IMR-90 (cell line): ENCODE results near the gene UBE3C. TPM values are rescaled to one million over a fixed set of nuclear protein-coding genes. Genes with fewer than 3 reads are reported as not detected.

Experiments used
- ATAC-seq: fragments of 200-7000 bp; cut with Tn5 transposase; 2 replicates; pipeline ENCODE4 v1.9.1; 2020; ENCODE audit warnings: low read depth, mild to moderate bottlenecking, moderate library complexity
- BruUV-seq: library from RNA; stranded (reverse); fragments of 400-500 nt; replicated peaks from 2 replicates; lab custom pipeline; 2021; lab: Mats Ljungman, UMichigan
- CTCF ChIA-PET: fragments of 300-600 bp; formaldehyde crosslinking; extraction: SDS; loops from one replicate; lab custom pipeline; 2021; ENCODE audit warnings: antibody characterized with exemption; lab: Yijun Ruan, JAX
- POLR2A ChIA-PET: fragments of 300-600 bp; sonication (Branson Sonifier 250); formaldehyde crosslinking; loops from one replicate; lab custom pipeline; 2022; ENCODE audit warnings: antibody characterized with exemption; ENCODE audit not compliant: unreplicated experiment; lab: Charles Lee
- DNase-seq: peaks from one replicate; pipeline ENCODE4 v3.0.0; 2013
- H2AFZ ChIP-seq: replicated peaks from 2 replicates; pipeline ENCODE3; 2013; ENCODE audit warnings: low read length, mild to moderate bottlenecking; ENCODE audit not compliant: poor library complexity
- H2AK5ac ChIP-seq: 2 replicates; pipeline ENCODE4 v1.6.1; 2013; ENCODE audit warnings: low read depth, low read length, inconsistent platforms
- H2AK9ac ChIP-seq: replicated peaks from 2 replicates; pipeline ENCODE3; 2013; ENCODE audit warnings: mild to moderate bottlenecking, low read depth, low read length, moderate library complexity; ENCODE audit not compliant: poor library complexity
- H2BK120ac ChIP-seq: 2 replicates; pipeline ENCODE4 v1.6.1; 2013; ENCODE audit warnings: low read depth, low read length, inconsistent platforms
- H2BK15ac ChIP-seq: 3 replicates; pipeline ENCODE4 v1.6.1; 2013; ENCODE audit warnings: low read depth, low read length, inconsistent platforms
- H2BK20ac ChIP-seq: 2 replicates; pipeline ENCODE4 v1.6.1; 2013; ENCODE audit warnings: low read depth, mild to moderate bottlenecking, inconsistent platforms, low read length, moderate library complexity
- H2BK5ac ChIP-seq: 2 replicates; pipeline ENCODE4 v1.6.1; 2013; ENCODE audit warnings: mild to moderate bottlenecking, low read depth, low read length, inconsistent platforms; ENCODE audit not compliant: poor library complexity, severe bottlenecking
- H3K14ac ChIP-seq: replicated peaks from 2 replicates; pipeline ENCODE4 v1.6.1; 2013; ENCODE audit warnings: low read depth, low read length, inconsistent platforms
- H3K18ac ChIP-seq: 2 replicates; pipeline ENCODE4 v1.6.1; 2013; ENCODE audit warnings: low read depth, low read length, control low read depth
- H3K23ac ChIP-seq: 2 replicates; pipeline ENCODE4 v1.6.1; 2013; ENCODE audit warnings: low read depth, low read length, inconsistent platforms
- H3K27ac ChIP-seq: 2 replicates; pipeline ENCODE4 v1.5.1; 2013; ENCODE audit warnings: mild to moderate bottlenecking, control low read depth, low read length; ENCODE audit not compliant: insufficient read depth
- H3K27me3 ChIP-seq: 2 replicates; pipeline ENCODE4 v1.6.1; 2013; ENCODE audit warnings: low read length; ENCODE audit not compliant: control insufficient read depth, insufficient read depth
- H3K36me3 ChIP-seq: 2 replicates; pipeline ENCODE4 v1.6.1; 2013; ENCODE audit warnings: low read length, mixed read lengths; ENCODE audit not compliant: control insufficient read depth, insufficient read depth
- H3K4ac ChIP-seq: 2 replicates; pipeline ENCODE4 v1.6.1; 2013; ENCODE audit warnings: low read depth, low read length, inconsistent platforms
- H3K4me1 ChIP-seq: 2 replicates; pipeline ENCODE4 v1.6.1; 2013; ENCODE audit warnings: low read length, mixed read lengths; ENCODE audit not compliant: control insufficient read depth, insufficient read depth
- H3K4me2 ChIP-seq: 2 replicates; pipeline ENCODE4 v1.6.1; 2013; ENCODE audit warnings: low read depth, mild to moderate bottlenecking, control low read depth, low read length, moderate library complexity
- H3K4me3 ChIP-seq: 2 replicates; pipeline ENCODE4 v1.5.1; 2013; ENCODE audit warnings: low read depth, mild to moderate bottlenecking, control low read depth, low read length, moderate library complexity; ENCODE audit not compliant: insufficient read depth
- H3K56ac ChIP-seq: 2 replicates; pipeline ENCODE4 v1.6.1; 2013; ENCODE audit warnings: low read length, inconsistent platforms; ENCODE audit not compliant: insufficient read depth; ENCODE audit errors: extremely low read depth
- H3K79me1 ChIP-seq, 2 experiments: 2 replicates each; pipeline ENCODE4 v1.6.1; 2013; ENCODE audit warnings: low read length in 2 of 2, inconsistent platforms in 1 of 2, low read depth in 1 of 2
- H3K9ac ChIP-seq: 2 replicates; pipeline ENCODE4 v1.6.1; 2013; ENCODE audit warnings: low read depth, low read length, control low read depth
- H3K9me1 ChIP-seq: 2 replicates; pipeline ENCODE4 v1.6.1; 2013; ENCODE audit warnings: low read length, inconsistent platforms; ENCODE audit not compliant: insufficient read depth
- H3K9me3 ChIP-seq: 2 replicates; pipeline ENCODE4 v1.6.1; 2013; ENCODE audit warnings: low read length; ENCODE audit not compliant: control insufficient read depth, insufficient read depth
- H4K20me1 ChIP-seq: 2 replicates; pipeline ENCODE4 v1.6.1; 2013; ENCODE audit warnings: low read length, inconsistent platforms; ENCODE audit not compliant: insufficient read depth
- H4K5ac ChIP-seq: 2 replicates; pipeline ENCODE4 v1.6.1; 2013; ENCODE audit warnings: mild to moderate bottlenecking, low read depth, low read length, control low read depth
- H4K8ac ChIP-seq, 2 experiments: 2 replicates each; pipeline ENCODE4 v1.6.1; 2013; ENCODE audit warnings: low read depth in 2 of 2, low read length in 2 of 2, control low read depth in 1 of 2, inconsistent platforms in 1 of 2
- H4K91ac ChIP-seq: 2 replicates; pipeline ENCODE4 v1.6.1; 2013; ENCODE audit warnings: low read depth, low read length, inconsistent platforms; ENCODE audit not compliant: insufficient read depth
- BHLHE40 ChIP-seq: fragments of 150-350 bp; IDR thresholded peaks from 2 replicates; pipeline ENCODE4 v1.6.1; 2016; ENCODE audit warnings: mild to moderate bottlenecking, low read depth, low read length
- CEBPB ChIP-seq: IDR thresholded peaks from 2 replicates; pipeline ENCODE4 v1.6.1; 2012; ENCODE audit warnings: low read depth, low read length, improper control_type of control experiment
- CHD1 ChIP-seq: IDR thresholded peaks from 2 replicates; pipeline ENCODE4 v1.6.1; 2012; ENCODE audit warnings: low read depth, low read length, improper control_type of control experiment
- FOS ChIP-seq: fragments of 150-350 bp; IDR thresholded peaks from 2 replicates; pipeline ENCODE4 v1.6.1; 2016; ENCODE audit warnings: low read depth, low read length
- MAFK ChIP-seq: IDR thresholded peaks from 2 replicates; pipeline ENCODE4 v1.6.1; 2012; ENCODE audit warnings: low read depth, low read length, improper control_type of control experiment
- MAZ ChIP-seq: IDR thresholded peaks from 2 replicates; pipeline ENCODE4 v1.6.1; 2012; ENCODE audit warnings: low read depth, mild to moderate bottlenecking, low read length, improper control_type of control experiment, moderate library complexity, borderline replicate concordance
- MXI1 ChIP-seq: IDR thresholded peaks from 2 replicates; pipeline ENCODE4 v1.6.1; 2012; ENCODE audit warnings: low read depth, mild to moderate bottlenecking, low read length, moderate library complexity, borderline replicate concordance
- NFE2L2 ChIP-seq: fragments of 150-350 bp; IDR thresholded peaks from 2 replicates; pipeline ENCODE4 v1.6.1; 2016; ENCODE audit warnings: low read depth, mild to moderate bottlenecking, low read length
- POLR2A ChIP-seq: IDR thresholded peaks from 2 replicates; pipeline ENCODE4 v1.6.1; 2012; ENCODE audit warnings: mild to moderate bottlenecking, low read depth, low read length
- RAD21 ChIP-seq: IDR thresholded peaks from 2 replicates; pipeline ENCODE4 v1.6.1; 2012; ENCODE audit warnings: low read length, improper control_type of control experiment
- RCOR1 ChIP-seq: IDR thresholded peaks from 2 replicates; pipeline ENCODE4 v1.6.1; 2012; ENCODE audit warnings: mild to moderate bottlenecking, low read length, improper control_type of control experiment; ENCODE audit not compliant: insufficient replicate concordance
- RFX5 ChIP-seq: IDR thresholded peaks from 2 replicates; pipeline ENCODE4 v1.8.0; 2012; ENCODE audit warnings: low read depth, mild to moderate bottlenecking, low read length, moderate library complexity
- SMC3 ChIP-seq: fragments of 150-350 bp; IDR thresholded peaks from 2 replicates; pipeline ENCODE4 v1.6.1; 2016; ENCODE audit warnings: low read depth, mild to moderate bottlenecking, antibody characterized with exemption, low read length, moderate library complexity
- WGBS, 2 experiments: methylation state at CpG; one replicate each; pipeline versions ENCODE4 v1.1.5 to v1.1.7; 2013; ENCODE audit warnings: missing lambda C conversion rate in 2 of 2; ENCODE audit not compliant: insufficient read length in 1 of 2; ENCODE audit errors: extremely low coverage in 2 of 2; 5-methylcytosine and 5-hydroxymethylcytosine counted together
- dilution Hi-C: fragments of 300-500 bp; cut with HindIII; formaldehyde crosslinking; loops from one replicate; pipeline ENCODE4 v1.14.3; 2018; ENCODE audit warnings: low sequenced_read_pairs; ENCODE audit not compliant: unreplicated experiment
- in situ Hi-C: fragments of 300-500 bp; cut with MboI; formaldehyde crosslinking; loops from 3 replicates; pipeline ENCODE4 v1.14.3; 2019; ENCODE audit warnings: low sequenced_read_pairs, inconsistent platforms, mixed read lengths
- intact Hi-C: fragments of 100-400 bp; cut with micrococcal nuclease; formaldehyde crosslinking; loops from 2 replicates; pipeline ENCODE4 v1.10.0; 2022
- polyA plus RNA-seq, 3 experiments: library from polyadenylated mRNA; depleted of rRNA; stranded (reverse); fragments of >200 nt; gene quantifications; 2 replicates each; pipeline ENCODE4 v1.2.3, GENCODE V29; 2012; ENCODE audit warnings: low replicate concordance in 1 of 3
- total RNA-seq: library from RNA; depleted of rRNA; stranded (reverse); fragments of >200 nt; gene quantifications from 2 replicates; pipeline ENCODE4 v1.2.3, GENCODE V29; 2012
- TF ChIP-seq, protein P1 (sequence below): fragments of 150-350 bp; IDR thresholded peaks from 2 replicates; pipeline ENCODE4 v1.6.1; 2017; ENCODE audit warnings: mild to moderate bottlenecking, antibody characterized with exemption, low read length, low read depth
- TF ChIP-seq, protein P2 (sequence below): fragments of 150-350 bp; IDR thresholded peaks from 2 replicates; pipeline ENCODE4 v1.6.1; 2016; ENCODE audit warnings: low read depth, mild to moderate bottlenecking, low read length, moderate library complexity, borderline replicate concordance
- TF ChIP-seq, protein P3 (sequence below): conservative IDR thresholded peaks from 2 replicates; pipeline ENCODE4 v1.5.1; 2012; ENCODE audit warnings: mild to moderate bottlenecking, low read depth, low read length, improper control_type of control experiment

Gene UBE3C
- total and polyA plus RNA-seq, 2 of the 4 experiments (the other 2 are of a cell fraction), result 43.0 to 60.6 TPM

DNA sequence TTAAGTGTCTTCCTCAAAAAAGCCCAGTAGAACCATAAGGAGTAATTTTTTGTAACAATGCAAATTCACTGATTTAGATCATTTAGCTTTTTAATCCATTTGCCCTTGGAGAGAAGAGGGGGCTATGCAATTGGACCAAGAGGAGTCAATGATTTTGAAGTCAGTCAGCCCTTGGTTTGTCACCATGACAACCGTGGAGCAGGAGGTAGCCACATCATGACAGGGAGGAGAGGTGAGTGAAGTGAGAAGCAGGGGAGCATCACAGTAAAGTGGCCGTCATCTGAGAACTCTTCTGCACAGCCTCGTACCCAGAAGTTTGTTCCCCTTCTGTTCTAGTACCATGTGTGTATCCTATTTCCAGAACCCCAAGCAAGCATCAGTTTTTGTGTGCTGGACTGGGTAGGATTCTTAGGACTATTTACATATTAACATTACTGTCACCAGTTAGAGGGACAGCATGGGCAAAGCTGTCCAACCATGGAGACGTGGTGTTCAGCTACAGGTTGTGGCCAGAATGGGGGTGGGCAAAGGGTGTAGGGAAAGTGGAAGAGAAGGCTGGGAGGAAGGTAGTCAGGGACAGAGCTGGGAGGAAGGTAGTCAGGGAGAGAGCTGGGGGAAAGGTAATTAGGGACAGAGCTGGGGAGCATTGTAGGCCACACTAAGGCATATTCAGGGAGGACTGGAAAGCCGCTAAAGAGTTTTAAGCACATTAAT is 13.1 kb downstream of the UBE3C start:
- ATAC-seq (no peak), DNase-seq (no peak)
- no peak overlapping the region for H4K91ac ChIP-seq
- POLR2A ChIA-PET, result no interaction called here
- dilution Hi-C loops (no loop called here), intact Hi-C loops (no loop called here), in situ Hi-C loops (no loop called here)
- BruUV-seq, result no TSS peak
- peaks cover 13% of the 10 kb centered on the region for H3K9me1 ChIP-seq
- CTCF ChIA-PET, result no interaction called here
- TF ChIP-seq RAD21 (no peak), RFX5 (no peak), NFE2L2 (no peak), BHLHE40 (no peak), MAZ (no peak), CEBPB (no peak), POLR2A (no peak), MAFK (no peak), MXI1 (no peak), CHD1 (no peak), SMC3 (no peak), RCOR1 (no peak), FOS (no peak)
- TF ChIP-seq, protein P1, sequence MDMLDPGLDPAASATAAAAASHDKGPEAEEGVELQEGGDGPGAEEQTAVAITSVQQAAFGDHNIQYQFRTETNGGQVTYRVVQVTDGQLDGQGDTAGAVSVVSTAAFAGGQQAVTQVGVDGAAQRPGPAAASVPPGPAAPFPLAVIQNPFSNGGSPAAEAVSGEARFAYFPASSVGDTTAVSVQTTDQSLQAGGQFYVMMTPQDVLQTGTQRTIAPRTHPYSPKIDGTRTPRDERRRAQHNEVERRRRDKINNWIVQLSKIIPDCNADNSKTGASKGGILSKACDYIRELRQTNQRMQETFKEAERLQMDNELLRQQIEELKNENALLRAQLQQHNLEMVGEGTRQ, result no peak
- TF ChIP-seq, protein P2, sequence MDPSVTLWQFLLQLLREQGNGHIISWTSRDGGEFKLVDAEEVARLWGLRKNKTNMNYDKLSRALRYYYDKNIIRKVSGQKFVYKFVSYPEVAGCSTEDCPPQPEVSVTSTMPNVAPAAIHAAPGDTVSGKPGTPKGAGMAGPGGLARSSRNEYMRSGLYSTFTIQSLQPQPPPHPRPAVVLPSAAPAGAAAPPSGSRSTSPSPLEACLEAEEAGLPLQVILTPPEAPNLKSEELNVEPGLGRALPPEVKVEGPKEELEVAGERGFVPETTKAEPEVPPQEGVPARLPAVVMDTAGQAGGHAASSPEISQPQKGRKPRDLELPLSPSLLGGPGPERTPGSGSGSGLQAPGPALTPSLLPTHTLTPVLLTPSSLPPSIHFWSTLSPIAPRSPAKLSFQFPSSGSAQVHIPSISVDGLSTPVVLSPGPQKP, result no peak
- TF ChIP-seq, protein P3, sequence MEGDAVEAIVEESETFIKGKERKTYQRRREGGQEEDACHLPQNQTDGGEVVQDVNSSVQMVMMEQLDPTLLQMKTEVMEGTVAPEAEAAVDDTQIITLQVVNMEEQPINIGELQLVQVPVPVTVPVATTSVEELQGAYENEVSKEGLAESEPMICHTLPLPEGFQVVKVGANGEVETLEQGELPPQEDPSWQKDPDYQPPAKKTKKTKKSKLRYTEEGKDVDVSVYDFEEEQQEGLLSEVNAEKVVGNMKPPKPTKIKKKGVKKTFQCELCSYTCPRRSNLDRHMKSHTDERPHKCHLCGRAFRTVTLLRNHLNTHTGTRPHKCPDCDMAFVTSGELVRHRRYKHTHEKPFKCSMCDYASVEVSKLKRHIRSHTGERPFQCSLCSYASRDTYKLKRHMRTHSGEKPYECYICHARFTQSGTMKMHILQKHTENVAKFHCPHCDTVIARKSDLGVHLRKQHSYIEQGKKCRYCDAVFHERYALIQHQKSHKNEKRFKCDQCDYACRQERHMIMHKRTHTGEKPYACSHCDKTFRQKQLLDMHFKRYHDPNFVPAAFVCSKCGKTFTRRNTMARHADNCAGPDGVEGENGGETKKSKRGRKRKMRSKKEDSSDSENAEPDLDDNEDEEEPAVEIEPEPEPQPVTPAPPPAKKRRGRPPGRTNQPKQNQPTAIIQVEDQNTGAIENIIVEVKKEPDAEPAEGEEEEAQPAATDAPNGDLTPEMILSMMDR, result no peak
- no peak overlapping the region for H3K56ac ChIP-seq
- no peaks in the 10 kb centered on the region for H3K9me3 ChIP-seq
- no peak overlapping the region for H4K5ac ChIP-seq
- H4K20me1 ChIP-seq, result peaks cover 94% of the 10 kb centered on the region
- H3K18ac ChIP-seq, result no peak overlapping the region
- H3K36me3 ChIP-seq, result peaks cover 3% of the 10 kb centered on the region
- H3K23ac ChIP-seq, result no peak overlapping the region
- H2BK5ac ChIP-seq, result no peak overlapping the region
- H3K79me1 ChIP-seq, result peaks cover 0 to 64% of the 10 kb centered on the region in 2 experiments; a peak in 2 of 4 replicates
- no peak overlapping the region for H2BK15ac ChIP-seq
- H3K4me1 ChIP-seq, result peaks cover 6% of the 10 kb centered on the region
- no peak overlapping the region for H3K9ac ChIP-seq
- WGBS, 2 experiments, result 70% methylated on average over 2 of the region's 5 CpGs; no CpG with 5 or more reads in 1 of the 2 experiments
- H4K8ac ChIP-seq, result no peak overlapping the region
- H3K27ac ChIP-seq, result no peak overlapping the region
- H2AFZ ChIP-seq, result no peak overlapping the region
- no peak overlapping the region for H2AK9ac ChIP-seq
- H3K27me3 ChIP-seq, result no peaks in the 10 kb centered on the region
- no peak overlapping the region for H2BK120ac ChIP-seq
- no peak overlapping the region for H3K4me2 ChIP-seq
- H3K4ac ChIP-seq, result no peak overlapping the region
- no peak overlapping the region for H2BK20ac ChIP-seq
- peak overlapping the region; percentile 9; the same call in 1 of the 2 replicates for H2AK5ac ChIP-seq
- no peak overlapping the region for H3K14ac ChIP-seq
- H3K4me3 ChIP-seq, result no peak overlapping the region
